Chondrocyte (in vitro differentiated cells): ENCODE measurements around the gene SHOX. TPM values are rescaled to one million over a fixed set of nuclear protein-coding genes. Genes with fewer than 3 reads are reported as not detected.

ENCODE experiments used
- DNase-seq: peaks from one replicate; pipeline ENCODE4 v3.0.0; 2021; ENCODE audit warnings: mixed read lengths, low spot score
- H3K27ac Mint-ChIP-seq: one replicate; pipeline ENCODE4 v1.8.0; 2021; ENCODE audit warnings: mild to moderate bottlenecking, moderate library complexity, mixed read lengths; ENCODE audit not compliant: unreplicated experiment
- H3K27me3 Mint-ChIP-seq: 2 replicates; pipeline ENCODE4 v1.8.0; 2021; ENCODE audit warnings: low read depth, mixed read lengths
- H3K36me3 Mint-ChIP-seq: 2 replicates; pipeline ENCODE4 v1.8.0; 2021; ENCODE audit warnings: low read depth, mixed read lengths
- H3K4me1 Mint-ChIP-seq: 2 replicates; pipeline ENCODE4 v1.8.0; 2021; ENCODE audit warnings: low read depth, mild to moderate bottlenecking, mixed read lengths
- H3K4me3 Mint-ChIP-seq: one replicate; pipeline ENCODE4 v1.8.0; 2021; ENCODE audit warnings: mild to moderate bottlenecking, moderate library complexity, mixed read lengths; ENCODE audit not compliant: unreplicated experiment
- H3K9me3 Mint-ChIP-seq: 2 replicates; pipeline ENCODE4 v1.8.0; 2021; ENCODE audit warnings: low read depth, mixed read lengths
- CTCF ChIP-seq: fragments of 200-600 bp; sonication (generic); IDR thresholded peaks from 2 replicates; pipeline ENCODE4 v1.5.0; 2021; ENCODE audit warnings: antibody characterized with exemption, mild to moderate bottlenecking, moderate library complexity
- total RNA-seq: library from RNA; stranded (reverse); gene quantifications from 3 replicates; pipeline ENCODE4 v1.2.1, GENCODE V29; 2021

Gene SHOX
- total RNA-seq, 1 donor from 2014 or later, result not detected

GRCh38 chrX:698206-698605 lies 67.6 kb downstream of the SHOX start:
- DNase-seq, result no peak
- H3K27ac Mint-ChIP-seq, result no peak overlapping the region
- no peaks in the 10 kb centered on the region for H3K36me3 Mint-ChIP-seq
- peaks cover 21% of the 10 kb centered on the region for H3K9me3 Mint-ChIP-seq
- TF ChIP-seq CTCF, result no peak
- no peak overlapping the region for H3K4me3 Mint-ChIP-seq
- peaks cover 3% of the 10 kb centered on the region for H3K27me3 Mint-ChIP-seq
- no peaks in the 10 kb centered on the region for H3K4me1 Mint-ChIP-seq

- Mint-ChIP-seq H3K4me3 (no peak overlapping the region), H3K4me1 (no peaks in the 10 kb centered on the region), H3K9me3 (peaks cover 25% of the 10 kb centered on the region), H3K36me3 (no peaks in the 10 kb centered on the region), H3K27ac (no peak overlapping the region), H3K27me3 (peaks cover 3% of the 10 kb centered on the region)
- DNase-seq, result no peak
- no peak for TF ChIP-seq CTCF
Measured at GRCh38 chrX:700936-701335, 70.3 kb downstream of the SHOX start.

GRCh38 chrX:701673-702072 lies 71.1 kb downstream of the SHOX start:
- H3K27ac Mint-ChIP-seq, result no peak overlapping the region
- H3K27me3 Mint-ChIP-seq, result peaks cover 3% of the 10 kb centered on the region
- no peak for TF ChIP-seq CTCF
- no peaks in the 10 kb centered on the region for H3K4me1 Mint-ChIP-seq
- no peaks in the 10 kb centered on the region for H3K36me3 Mint-ChIP-seq
- DNase-seq, result no peak
- H3K9me3 Mint-ChIP-seq, result peaks cover 27% of the 10 kb centered on the region
- no peak overlapping the region for H3K4me3 Mint-ChIP-seq

- no peak for TF ChIP-seq CTCF
- H3K27ac Mint-ChIP-seq, result no peak overlapping the region
- H3K4me3 Mint-ChIP-seq, result no peak overlapping the region
- DNase-seq, result no peak
- H3K9me3 Mint-ChIP-seq, result peaks cover 25% of the 10 kb centered on the region
- no peaks in the 10 kb centered on the region for H3K4me1 Mint-ChIP-seq
- H3K27me3 Mint-ChIP-seq, result peaks cover 5% of the 10 kb centered on the region
- peaks cover 1% of the 10 kb centered on the region for H3K36me3 Mint-ChIP-seq
Measured at GRCh38 chrX:703466-703865, 72.9 kb downstream of the SHOX start.

GRCh38 chrX:703866-704265 lies 73.3 kb downstream of the SHOX start:
- peaks cover 25% of the 10 kb centered on the region for H3K9me3 Mint-ChIP-seq
- peaks cover 5% of the 10 kb centered on the region for H3K27me3 Mint-ChIP-seq
- H3K36me3 Mint-ChIP-seq, result peaks cover 1% of the 10 kb centered on the region
- DNase-seq, result no peak
- H3K27ac Mint-ChIP-seq, result no peak overlapping the region
- H3K4me1 Mint-ChIP-seq, result no peaks in the 10 kb centered on the region
- H3K4me3 Mint-ChIP-seq, result no peak overlapping the region
- no peak for TF ChIP-seq CTCF

Other genes starting within 250 kb of the SHOX start
- gene PPP2R3B, start 243.9 kb upstream of the SHOX start, total RNA-seq, result 27.1 to 30.5 TPM (median 30.0 TPM) in 3 replicates